ENCODE results near the gene LRRC8D. TPM values are rescaled to one million over a fixed set of nuclear protein-coding genes. Genes with fewer than 3 reads are reported as not detected.

The LRRC8D gene
- total RNA-seq, 1 experiment from 2014 or later, result 22.2 TPM

Other genes with a start within 250 kb of the LRRC8D start
- 10.6 and 11.2 TPM in 2 replicates for gene LRRC8C, start 187.9 kb upstream of the LRRC8D start, total RNA-seq (2014; rRNA removed; shearing (Covaris generic))
- 3.9 and 5.5 TPM in 2 replicates for gene ZNF326, start 174.1 kb downstream of the LRRC8D start, total RNA-seq (2014; rRNA removed; shearing (Covaris generic))

All from HT1080 (cell line).